GM15510 (cell line): ENCODE results near the gene PTPRT.

Source experiments
- POLR2A ChIP-seq: IDR thresholded peaks from 3 replicates; pipeline ENCODE4 v1.6.1; 2011; ENCODE audit warnings: borderline replicate concordance; ENCODE audit not compliant: insufficient read length; ENCODE audit errors: extremely low read depth

The PTPRT gene

DNA sequence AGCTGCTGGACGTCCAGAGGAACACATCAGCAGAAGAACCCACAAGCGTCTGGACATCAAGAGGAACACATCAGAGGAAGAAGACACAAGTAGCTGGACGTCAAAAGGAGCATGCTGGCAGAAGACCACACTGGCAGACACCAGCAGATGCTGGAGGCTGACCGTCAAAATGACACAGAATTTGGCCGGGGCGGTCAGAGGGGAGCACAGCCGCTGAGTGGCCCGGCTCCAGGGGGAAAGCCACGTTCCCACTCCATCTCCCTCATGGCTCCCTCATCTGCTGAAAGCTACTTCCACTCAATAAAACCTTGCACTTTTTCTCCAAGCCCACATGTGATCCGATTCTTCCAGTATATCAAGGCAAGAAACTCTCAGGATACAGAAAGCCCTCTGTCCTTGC, 283.6 kb downstream of the PTPRT start:
- TF ChIP-seq POLR2A: no peak

DNA sequence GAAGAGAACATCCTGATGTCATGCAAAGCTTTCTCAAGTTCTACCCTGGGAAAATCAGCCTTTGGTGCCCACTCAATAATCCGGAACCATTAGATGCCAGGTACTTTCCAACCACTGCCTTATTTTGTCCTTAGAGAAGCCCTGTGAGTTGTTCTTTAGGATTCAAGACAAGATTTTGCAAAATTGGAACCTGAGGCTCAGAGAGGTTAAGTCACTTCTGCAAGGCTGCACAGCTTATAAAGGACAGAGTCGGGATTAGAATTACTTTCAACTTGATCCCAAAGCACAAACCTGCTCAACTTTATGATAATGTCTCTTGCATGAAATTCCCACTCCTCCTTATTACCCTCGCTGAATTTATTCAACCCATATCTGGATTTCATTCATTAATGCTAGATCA, 287.2 kb downstream of the PTPRT start:
- TF ChIP-seq POLR2A: no peak

- TF ChIP-seq POLR2A: no peak
Observed at GRCh38 chr20:42901689-42902440, 287.8 kb downstream of the PTPRT start.

- TF ChIP-seq POLR2A: no peak
Observed at GRCh38 chr20:42895020-42895419, 294.7 kb downstream of the PTPRT start.

- TF ChIP-seq POLR2A: no peak
Observed at GRCh38 chr20:42894483-42894882, 295.2 kb downstream of the PTPRT start.

GRCh38 chr20:42889517-42889916, 300.2 kb downstream of the PTPRT start:
- TF ChIP-seq POLR2A: no peak

- no peak for TF ChIP-seq POLR2A
Observed at GRCh38 chr20:42887281-42887680, 302.4 kb downstream of the PTPRT start.

DNA sequence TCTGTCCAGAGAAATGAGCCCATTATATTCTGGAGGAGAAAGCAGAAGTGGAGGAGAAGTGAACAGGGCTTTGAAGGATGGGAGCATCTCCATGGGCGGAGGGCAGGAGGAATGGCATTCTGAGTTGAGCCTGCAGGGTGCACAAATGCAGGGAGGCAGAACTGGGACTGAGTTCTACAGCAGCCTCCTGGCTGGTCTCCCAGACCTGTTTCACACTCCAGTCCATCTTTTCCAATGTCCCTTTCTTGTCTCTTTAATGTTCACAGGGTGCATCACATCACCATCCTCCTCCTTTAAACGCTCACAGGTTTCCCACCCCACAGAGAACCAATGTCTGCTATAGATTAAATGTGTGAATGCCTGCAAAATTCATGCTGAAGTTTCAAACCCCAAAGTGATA, 302.9 kb downstream of the PTPRT start:
- TF ChIP-seq POLR2A: no peak

DNA sequence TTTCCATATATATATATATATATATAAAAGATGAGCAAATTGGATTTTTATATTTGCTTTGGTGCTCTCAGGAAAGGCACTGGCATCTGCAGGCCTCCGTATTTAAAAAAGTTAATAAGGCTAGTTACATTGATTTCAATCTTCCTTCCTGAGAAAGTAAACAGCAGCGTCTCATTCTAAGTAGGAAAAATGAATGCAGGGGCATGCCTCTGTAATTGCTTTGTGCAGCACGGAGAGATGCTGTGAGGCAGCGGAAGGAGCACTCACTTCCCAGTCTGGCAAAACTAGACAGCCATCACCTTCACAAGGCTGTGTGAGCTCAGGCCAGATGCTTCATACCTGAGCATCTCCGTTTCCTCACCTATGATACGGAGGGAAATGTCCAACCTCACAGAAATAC, 303.7 kb downstream of the PTPRT start:
- no peak for TF ChIP-seq POLR2A

GRCh38 chr20:42875581-42875980, 314.1 kb downstream of the PTPRT start:
- TF ChIP-seq POLR2A: no peak

DNA sequence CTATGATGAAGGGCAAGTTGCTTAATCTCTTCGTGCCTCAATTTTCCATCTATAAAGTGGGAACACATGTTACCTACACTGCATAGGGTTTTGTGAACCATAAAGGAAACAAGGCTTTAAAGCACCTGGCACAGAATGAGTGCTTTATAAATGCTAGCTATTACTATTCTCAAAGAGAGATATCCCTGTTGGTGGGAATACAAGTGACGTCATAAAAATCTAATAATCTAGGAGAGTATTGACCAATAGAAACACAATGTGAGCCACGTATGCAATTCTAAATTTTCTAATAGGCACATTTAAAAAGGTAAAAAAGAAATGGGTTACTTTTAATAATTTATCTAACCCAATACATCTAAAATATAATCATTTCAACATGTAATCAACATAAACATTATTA, 316.4 kb downstream of the PTPRT start:
- no peak for TF ChIP-seq POLR2A

DNA sequence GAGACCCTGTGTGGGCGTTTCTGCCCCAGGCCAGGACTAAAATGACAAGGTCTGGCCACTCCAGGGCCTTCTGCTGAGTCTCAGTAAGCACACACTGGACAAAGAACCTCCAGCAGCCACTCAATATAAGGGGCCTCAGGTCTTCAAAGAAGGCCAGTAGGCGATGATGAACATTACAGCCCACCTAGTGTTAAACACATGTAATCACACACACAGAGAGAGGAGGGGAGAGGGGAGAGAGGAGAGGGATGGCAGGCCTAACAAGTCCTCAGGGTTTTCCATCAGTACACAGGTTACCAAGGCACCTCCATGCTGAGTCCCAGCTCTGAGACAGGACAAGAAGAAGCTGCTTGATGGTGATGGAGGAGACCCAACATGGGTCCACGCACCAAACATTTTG, 325.6 kb downstream of the PTPRT start:
- TF ChIP-seq POLR2A: no peak

DNA sequence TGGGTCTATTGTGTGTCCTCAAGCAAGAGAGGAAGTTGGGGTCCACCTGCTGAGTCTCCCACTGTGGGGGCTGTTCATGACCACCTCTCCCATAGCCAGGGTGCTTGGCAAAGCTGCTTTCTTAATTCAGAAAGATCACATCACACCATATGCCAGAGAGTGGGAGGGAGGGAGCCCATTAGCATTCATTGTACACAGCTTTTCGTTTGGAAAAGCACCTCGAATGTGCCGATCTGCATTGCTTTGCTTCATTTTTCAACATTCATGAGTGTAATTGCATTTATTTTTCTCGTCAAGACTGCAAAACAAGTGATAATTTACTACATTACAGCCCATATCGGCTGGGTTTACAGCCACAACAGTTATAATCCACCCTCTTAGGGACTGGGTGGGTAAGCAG, 327.3 kb downstream of the PTPRT start:
- TF ChIP-seq POLR2A: no peak

DNA sequence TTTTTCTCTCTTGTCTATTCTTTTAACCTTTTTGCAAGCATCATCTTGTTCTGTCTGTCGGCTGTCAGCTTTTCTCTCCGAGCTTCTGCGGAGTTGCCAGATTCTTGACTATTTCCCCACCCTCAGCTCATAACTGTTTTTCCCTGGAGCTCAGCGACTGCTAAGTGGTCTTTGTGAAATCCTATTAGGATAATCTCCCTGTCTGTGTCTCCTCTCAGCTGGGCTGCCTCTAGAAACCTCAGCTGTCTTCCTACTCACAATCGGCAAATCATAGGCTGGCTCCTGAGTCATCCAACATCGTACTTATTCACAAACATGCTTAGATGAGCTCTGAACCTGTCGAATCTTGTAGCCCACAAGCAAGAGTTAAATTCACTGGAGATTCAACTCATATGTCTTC, 332.3 kb downstream of the PTPRT start:
- TF ChIP-seq POLR2A: no peak

GRCh38 chr20:42855896-42856295, 333.8 kb downstream of the PTPRT start:
- no peak for TF ChIP-seq POLR2A

DNA sequence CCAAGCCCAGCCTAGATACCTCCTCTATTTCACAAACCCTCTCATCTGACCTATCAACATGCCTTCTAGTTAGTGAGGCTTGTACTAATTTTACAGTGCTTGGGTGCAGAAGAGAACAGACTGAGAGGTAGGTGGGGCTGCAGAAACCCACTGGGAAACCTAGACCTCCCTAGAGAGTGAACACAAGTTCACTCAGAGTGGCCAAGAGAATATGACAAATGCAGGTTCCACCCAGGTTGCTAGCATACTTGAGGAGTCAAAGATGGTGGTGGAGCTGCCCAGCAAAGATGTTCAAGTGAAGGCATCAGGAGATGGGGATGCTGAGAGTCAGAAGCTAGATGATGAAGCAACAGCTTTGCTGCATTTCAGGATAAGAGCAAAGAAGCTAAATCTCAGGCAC, 337.0 kb downstream of the PTPRT start:
- TF ChIP-seq POLR2A: no peak
